ENCODE measurements around the gene YPEL4. TPM values are rescaled to one million over a fixed set of nuclear protein-coding genes. Genes with fewer than 3 reads are reported as not detected.
"Not testable (repeated sequence)": the region's sequence is repeated elsewhere in the genome, so short reads cannot be mapped to it uniquely, and the experiment has no call there.

YPEL4 gene
- total RNA-seq, 1 donor from 2014 or later, result not detected

- H3K36me3 Mint-ChIP-seq (ENCODE audit: low read depth, unreplicated experiment), result peaks cover 18% of the 10 kb centered on the region
- peak within 1 kb of the TSS; percentile 100 for H3K4me3 Mint-ChIP-seq (ENCODE audit: unreplicated experiment)
- H3K27ac Mint-ChIP-seq (ENCODE audit: unreplicated experiment), result peak within 1 kb of the TSS; percentile 99
- H3K4me1 Mint-ChIP-seq (ENCODE audit: unreplicated experiment), result peaks cover 30% of the 10 kb centered on the region
- DNase-seq (ENCODE audit: low spot score), result peak; percentile 99
- H3K9me3 Mint-ChIP-seq (ENCODE audit: unreplicated experiment), result no peaks in the 10 kb centered on the region
- H3K27me3 Mint-ChIP-seq (ENCODE audit: unreplicated experiment), result peaks cover 4% of the 10 kb centered on the region
- no peak for TF ChIP-seq CTCF (IDR thresholded peaks at IDR 0.05; ENCODE audit: unreplicated experiment)
These were observed 7.7 kb upstream of the YPEL4 start, which contains the start of gene CLP1 for GRCh38 chr11:57657194-57658022. Gene CLP1 (plus strand): TSS chr11:57657762. CDS start chr11:57659477, 1,715 bp downstream.

GRCh38 chr11:57656885-57657193, 7.1 kb upstream of the YPEL4 start:
- Mint-ChIP-seq H3K9me3 (ENCODE audit: unreplicated experiment) (no peaks in the 10 kb centered on the region), H3K36me3 (ENCODE audit: low read depth, unreplicated experiment) (peaks cover 14% of the 10 kb centered on the region), H3K27me3 (ENCODE audit: unreplicated experiment) (peaks cover 4% of the 10 kb centered on the region), H3K27ac (ENCODE audit: unreplicated experiment) (peak overlapping the region; percentile 93), H3K4me3 (ENCODE audit: unreplicated experiment) (peak overlapping the region; percentile 34), H3K4me1 (ENCODE audit: unreplicated experiment) (peaks cover 30% of the 10 kb centered on the region)
- no peak for DNase-seq (ENCODE audit: low spot score)
- TF ChIP-seq CTCF (IDR thresholded peaks at IDR 0.05; ENCODE audit: unreplicated experiment), result no peak

- H3K27me3 Mint-ChIP-seq (ENCODE audit: unreplicated experiment), result peaks cover 21% of the 10 kb centered on the region
- H3K36me3 Mint-ChIP-seq (ENCODE audit: low read depth, unreplicated experiment), result no peaks in the 10 kb centered on the region
- H3K9me3 Mint-ChIP-seq (ENCODE audit: unreplicated experiment), result no peaks in the 10 kb centered on the region
- H3K4me3 Mint-ChIP-seq (ENCODE audit: unreplicated experiment), result peak overlapping the region; percentile 52
- H3K4me1 Mint-ChIP-seq (ENCODE audit: unreplicated experiment), result peaks cover 47% of the 10 kb centered on the region
- TF ChIP-seq CTCF (IDR thresholded peaks at IDR 0.05; ENCODE audit: unreplicated experiment), result no peak
- peak overlapping the region; percentile 78 for H3K27ac Mint-ChIP-seq (ENCODE audit: unreplicated experiment)
- no peak for DNase-seq (ENCODE audit: low spot score)
These were observed 3.5 kb upstream of the YPEL4 start for GRCh38 chr11:57653163-57653562.

- no peak for TF ChIP-seq CTCF (IDR thresholded peaks at IDR 0.05; ENCODE audit: unreplicated experiment)
- peak overlapping the region; percentile 78 for H3K27ac Mint-ChIP-seq (ENCODE audit: unreplicated experiment)
- no peak for DNase-seq (ENCODE audit: low spot score)
- H3K4me1 Mint-ChIP-seq (ENCODE audit: unreplicated experiment), result peaks cover 48% of the 10 kb centered on the region
- peak overlapping the region; percentile 52 for H3K4me3 Mint-ChIP-seq (ENCODE audit: unreplicated experiment)
- H3K27me3 Mint-ChIP-seq (ENCODE audit: unreplicated experiment), result peaks cover 26% of the 10 kb centered on the region
- no peaks in the 10 kb centered on the region for H3K9me3 Mint-ChIP-seq (ENCODE audit: unreplicated experiment)
- H3K36me3 Mint-ChIP-seq (ENCODE audit: low read depth, unreplicated experiment), result no peaks in the 10 kb centered on the region
These were observed 3.0 kb upstream of the YPEL4 start for GRCh38 chr11:57652662-57653061.

GRCh38 chr11:57652230-57652629, 2.5 kb upstream of the YPEL4 start:
- H3K27me3 Mint-ChIP-seq (ENCODE audit: unreplicated experiment), result peaks cover 29% of the 10 kb centered on the region
- peaks cover 51% of the 10 kb centered on the region for H3K4me1 Mint-ChIP-seq (ENCODE audit: unreplicated experiment)
- not testable (repeated sequence) for DNase-seq (ENCODE audit: low spot score); H3K4me3 Mint-ChIP-seq (ENCODE audit: unreplicated experiment); H3K9me3 Mint-ChIP-seq (ENCODE audit: unreplicated experiment); H3K36me3 Mint-ChIP-seq (ENCODE audit: low read depth, unreplicated experiment); H3K27ac Mint-ChIP-seq (ENCODE audit: unreplicated experiment)

Measured in endothelial cell (in vitro differentiated cells).